Osteocyte (in vitro differentiated cells): ENCODE data around the gene HIC2. TPM values are rescaled to one million over a fixed set of nuclear protein-coding genes. Genes with fewer than 3 reads are reported as not detected.
"Not testable (repeated sequence)": the region's sequence is repeated elsewhere in the genome, so short reads cannot be mapped to it uniquely, and the experiment has no call there.

Source experiments
- DNase-seq: peaks from one replicate; pipeline ENCODE4 v3.0.0; 2021; ENCODE audit warnings: mixed read lengths; ENCODE audit not compliant: unreplicated experiment; ENCODE audit errors: extremely low spot score
- H3K27ac Mint-ChIP-seq: one replicate; pipeline ENCODE4 v1.8.0; 2021; ENCODE audit warnings: mild to moderate bottlenecking, mixed read lengths; ENCODE audit not compliant: unreplicated experiment
- H3K27me3 Mint-ChIP-seq: one replicate; pipeline ENCODE4 v1.8.0; 2021; ENCODE audit warnings: mixed read lengths; ENCODE audit not compliant: unreplicated experiment
- H3K36me3 Mint-ChIP-seq: one replicate; pipeline ENCODE4 v1.8.0; 2021; ENCODE audit warnings: mixed read lengths; ENCODE audit not compliant: unreplicated experiment
- H3K4me1 Mint-ChIP-seq: one replicate; pipeline ENCODE4 v1.8.0; 2021; ENCODE audit warnings: mixed read lengths; ENCODE audit not compliant: unreplicated experiment
- H3K4me3 Mint-ChIP-seq: one replicate; pipeline ENCODE4 v1.8.0; 2021; ENCODE audit warnings: mild to moderate bottlenecking, moderate library complexity, mixed read lengths; ENCODE audit not compliant: unreplicated experiment
- H3K9me3 Mint-ChIP-seq: one replicate; pipeline ENCODE4 v1.8.0; 2021; ENCODE audit warnings: mixed read lengths; ENCODE audit not compliant: unreplicated experiment
- total RNA-seq: library from RNA; stranded (reverse); gene quantifications from 2 replicates; pipeline ENCODE4 v1.2.1, GENCODE V29; 2021

The HIC2 gene
- total RNA-seq, 1 donor from 2014 or later = 5.2 TPM

- H3K4me1 Mint-ChIP-seq, H3K27me3 Mint-ChIP-seq, H3K4me3 Mint-ChIP-seq, H3K27ac Mint-ChIP-seq, H3K36me3 Mint-ChIP-seq, DNase-seq, H3K9me3 Mint-ChIP-seq: not testable (repeated sequence)
These were observed 81.3 kb downstream of the HIC2 start for GRCh38 chr22:21498489-21498888.

DNA sequence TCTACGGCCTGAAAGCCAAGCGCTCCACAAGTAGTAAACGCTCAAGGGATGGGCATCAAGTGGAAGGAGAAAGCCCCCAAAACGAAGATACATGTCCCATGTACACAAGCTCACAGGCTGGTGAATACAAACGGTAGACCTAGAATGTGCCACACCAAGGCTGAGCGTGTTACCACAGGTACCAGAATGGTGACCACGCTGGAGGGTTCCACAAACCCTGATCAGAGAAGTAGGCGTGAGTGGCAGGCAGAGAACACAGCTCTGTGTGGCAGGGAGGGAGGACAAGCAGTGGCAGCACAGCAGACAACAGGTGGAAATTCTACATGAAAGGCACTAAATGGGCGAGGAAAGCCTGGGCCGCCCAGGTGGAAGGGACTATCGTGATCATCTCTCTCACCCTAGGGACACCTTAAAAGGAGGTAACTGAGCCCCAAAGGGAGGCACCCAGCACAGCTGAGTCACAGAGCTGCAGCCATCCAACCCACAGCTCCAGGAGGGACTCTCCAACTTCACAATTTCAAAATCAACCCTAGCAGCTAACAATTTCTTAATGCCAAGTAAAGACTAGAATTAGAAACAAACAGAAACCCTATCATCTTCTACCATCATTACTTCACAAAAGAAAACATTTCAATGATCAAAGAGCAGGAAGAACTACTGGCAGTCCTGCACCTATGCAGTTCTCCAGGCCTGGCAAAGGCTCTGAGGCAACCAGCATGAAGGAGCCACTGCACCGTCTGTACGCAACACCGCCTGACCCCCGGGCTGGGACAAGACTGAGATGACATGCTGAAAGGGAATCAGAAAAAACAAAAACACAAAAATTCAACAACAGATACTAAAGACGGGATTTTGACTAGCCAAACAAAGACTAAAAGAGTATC, 82.7 kb downstream of the HIC2 start:
- H3K4me1 Mint-ChIP-seq, H3K27ac Mint-ChIP-seq, DNase-seq, H3K27me3 Mint-ChIP-seq, H3K36me3 Mint-ChIP-seq, H3K4me3 Mint-ChIP-seq, H3K9me3 Mint-ChIP-seq: not testable (repeated sequence)

Other genes starting within 250 kb of the HIC2 start
- 0.47 and 0.59 TPM in 2 replicates for gene RIMBP3B, start 33.6 kb upstream of the HIC2 start, total RNA-seq
- gene TMEM191C, start 50.0 kb downstream of the HIC2 start, total RNA-seq = 1.2 and 2.1 TPM in 2 replicates
- gene RIMBP3C, start 134.1 kb downstream of the HIC2 start, total RNA-seq = 0.68 TPM in 1 of 2 replicates, not detected in the other
- gene UBE2L3, start 150.3 kb downstream of the HIC2 start, total RNA-seq = 57.1 and 57.9 TPM in 2 replicates
- 15.7 and 15.9 TPM in 2 replicates for gene YDJC, start 212.7 kb downstream of the HIC2 start, total RNA-seq
- 0.59 and 0.78 TPM in 2 replicates for gene CCDC116, start 215.4 kb downstream of the HIC2 start, total RNA-seq
- gene SDF2L1, start 224.9 kb downstream of the HIC2 start, total RNA-seq = 20.7 and 23.2 TPM in 2 replicates
- 44.5 and 49.5 TPM in 2 replicates for gene PPIL2, start 248.6 kb downstream of the HIC2 start, total RNA-seq